ENCODE measurements around the gene MYH13. TPM values are rescaled to one million over a fixed set of nuclear protein-coding genes. Genes with fewer than 3 reads are reported as not detected.

The MYH13 gene
- total RNA-seq, 6 experiments from 2014 or later, result not detected

DNA sequence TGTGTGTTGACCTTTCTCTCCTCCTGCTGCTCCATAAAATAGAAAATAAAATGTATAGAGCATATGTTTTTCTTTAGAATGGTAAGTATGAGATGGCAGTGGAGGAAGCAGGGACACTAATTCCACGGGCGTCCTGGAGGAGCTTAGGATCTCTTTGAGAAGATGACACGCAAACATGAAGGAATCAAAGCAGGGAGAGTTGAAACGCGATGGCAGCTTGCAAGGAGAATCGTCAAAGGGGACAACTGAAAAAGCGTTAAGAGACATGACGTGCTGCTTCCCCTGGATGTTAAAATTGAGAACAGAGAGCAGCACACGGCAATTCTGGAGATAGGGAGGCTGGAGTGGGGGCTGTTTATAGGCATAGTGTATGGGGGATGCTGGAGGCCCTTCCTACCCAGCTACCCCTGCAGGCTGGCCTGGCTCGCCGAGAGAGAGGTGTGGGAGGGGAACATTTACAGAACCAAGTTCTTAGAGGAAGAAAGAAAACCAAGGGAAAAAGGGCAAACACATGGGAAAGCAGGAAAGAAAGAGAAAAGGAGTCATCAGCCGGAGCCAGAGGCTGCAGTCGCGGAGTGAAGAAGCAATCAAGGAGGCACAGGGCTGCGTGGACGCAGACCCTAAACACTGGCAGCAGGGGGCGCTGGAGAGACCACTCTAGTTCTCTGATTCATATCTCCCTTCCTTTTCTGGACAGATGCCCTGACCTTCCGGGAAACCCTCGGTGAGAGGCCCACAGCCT, 55.8 kb downstream of the MYH13 start:
- peak; percentile 65 for DNase-seq
- Mint-ChIP-seq H3K36me3 (ENCODE audit: low read depth) (no peaks in the 10 kb centered on the region), H3K4me3 (no peak overlapping the region), H3K9me3 (no peaks in the 10 kb centered on the region), H3K27ac (no peak overlapping the region), H3K27me3 (ENCODE audit: insufficient read depth) (peaks cover 10% of the 10 kb centered on the region; the same call in 1 of the 2 replicates), H3K4me1 (ENCODE audit: low read depth) (peaks cover 7% of the 10 kb centered on the region; the same call in 1 of the 2 replicates)
- TF ChIP-seq CTCF (IDR thresholded peaks at IDR 0.05), result peak; percentile 81

GRCh38 chr17:10314329-10314728, 58.5 kb downstream of the MYH13 start:
- Mint-ChIP-seq H3K27me3 (ENCODE audit: insufficient read depth) (peaks cover 14% of the 10 kb centered on the region), H3K9me3 (no peaks in the 10 kb centered on the region), H3K4me1 (ENCODE audit: low read depth) (peaks cover 7% of the 10 kb centered on the region; the same call in 1 of the 2 replicates), H3K4me3 (no peak overlapping the region), H3K36me3 (ENCODE audit: low read depth) (no peaks in the 10 kb centered on the region), H3K27ac (no peak overlapping the region)
- TF ChIP-seq CTCF (IDR thresholded peaks at IDR 0.05), result no peak
- no peak for DNase-seq

DNA sequence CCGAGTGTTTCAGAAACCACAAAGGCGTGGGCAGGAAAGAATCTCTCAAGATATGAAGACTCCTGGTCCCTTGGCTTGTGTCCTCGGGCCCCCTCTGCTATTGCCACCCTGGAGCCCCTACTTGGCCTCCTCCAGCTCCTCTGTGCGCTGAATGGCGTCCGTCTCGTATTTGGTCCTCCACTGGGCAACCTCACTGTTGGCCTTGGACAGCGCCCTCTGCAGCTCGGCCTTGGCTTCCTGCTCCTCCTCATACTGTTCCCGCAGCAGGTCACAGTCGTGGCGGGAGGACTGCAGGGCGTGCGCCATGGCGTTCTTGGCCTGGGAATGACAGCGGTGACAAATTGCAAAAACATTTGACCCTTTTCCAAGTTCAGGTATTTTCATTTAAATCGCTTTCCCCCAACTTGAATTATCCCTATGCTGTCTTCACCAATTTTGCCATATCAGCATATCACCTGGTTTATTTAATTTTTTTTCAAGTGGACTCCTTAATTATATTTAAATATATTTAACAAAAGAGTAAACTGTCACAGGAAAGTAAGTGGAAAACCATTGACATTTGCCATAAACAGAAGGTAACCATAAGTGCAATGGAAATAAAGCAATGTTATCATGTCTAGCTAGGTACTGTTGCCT, 59.7 kb downstream of the MYH13 start:
- TF ChIP-seq CTCF (IDR thresholded peaks at IDR 0.05), result peak; percentile 24; the same call in 1 of the 2 replicates
- DNase-seq, result no peak
- no peaks in the 10 kb centered on the region for H3K36me3 Mint-ChIP-seq (ENCODE audit: low read depth)
- no peak overlapping the region for H3K27ac Mint-ChIP-seq
- peaks cover 13% of the 10 kb centered on the region for H3K27me3 Mint-ChIP-seq (ENCODE audit: insufficient read depth)
- H3K9me3 Mint-ChIP-seq, result no peaks in the 10 kb centered on the region
- no peak overlapping the region for H3K4me3 Mint-ChIP-seq
- peaks cover 7% of the 10 kb centered on the region; the same call in 1 of the 2 replicates for H3K4me1 Mint-ChIP-seq (ENCODE audit: low read depth)

GRCh38 chr17:10311131-10311530, 61.7 kb downstream of the MYH13 start:
- Mint-ChIP-seq H3K27ac (no peak overlapping the region), H3K27me3 (ENCODE audit: insufficient read depth) (peaks cover 9% of the 10 kb centered on the region), H3K9me3 (no peaks in the 10 kb centered on the region), H3K36me3 (ENCODE audit: low read depth) (no peaks in the 10 kb centered on the region), H3K4me1 (ENCODE audit: low read depth) (no peaks in the 10 kb centered on the region), H3K4me3 (no peak overlapping the region)
- no peak for TF ChIP-seq CTCF (IDR thresholded peaks at IDR 0.05)
- DNase-seq, result no peak

DNA sequence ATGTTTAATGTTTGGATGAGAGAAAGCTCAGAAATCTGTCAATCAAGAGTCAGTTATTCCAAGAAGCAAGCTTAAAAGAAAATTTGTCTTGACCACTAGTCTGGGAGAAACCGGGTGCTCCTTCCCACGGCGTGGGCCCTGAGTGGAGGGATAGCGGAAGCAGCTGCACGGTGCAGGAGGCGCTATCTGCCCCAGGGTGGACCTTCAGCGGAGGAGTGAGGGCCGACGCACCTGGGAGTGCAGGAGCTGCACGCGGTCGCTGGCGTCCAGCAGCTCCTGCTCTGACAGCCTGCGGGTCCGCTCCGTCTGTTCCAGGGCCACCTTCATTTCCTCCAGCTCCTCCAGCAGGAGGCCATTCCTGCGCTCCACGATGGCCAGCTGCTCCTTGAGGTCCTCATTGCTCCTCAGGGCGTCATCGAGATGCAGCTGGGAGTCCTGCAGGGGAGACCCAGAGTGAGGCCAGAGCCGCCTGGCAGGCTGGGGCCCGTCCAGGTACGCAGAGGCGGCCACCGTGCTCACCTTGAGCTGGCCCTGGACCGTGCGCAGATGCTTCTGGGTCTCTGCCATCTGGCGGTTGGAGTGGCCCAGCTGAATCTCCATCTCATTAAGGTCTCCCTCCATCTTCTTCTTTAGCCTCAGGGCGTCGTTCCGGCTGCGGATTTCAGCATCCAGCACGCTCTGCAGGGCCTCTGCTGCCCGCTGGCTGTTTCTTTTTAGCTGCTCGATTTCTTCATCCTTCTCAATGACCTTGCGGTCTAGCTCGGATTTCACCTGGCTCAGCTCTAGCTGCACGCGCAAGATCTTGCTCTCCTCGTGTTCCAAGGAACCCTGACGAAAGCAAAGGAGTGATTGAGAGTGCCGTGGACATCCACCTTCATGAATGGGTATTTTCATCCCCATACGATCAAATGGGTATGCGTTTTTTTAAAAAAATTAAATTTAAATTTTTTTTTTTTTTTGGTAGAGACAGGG, 63.5 kb downstream of the MYH13 start:
- H3K27me3 Mint-ChIP-seq (ENCODE audit: insufficient read depth), result peaks cover 8% of the 10 kb centered on the region
- H3K9me3 Mint-ChIP-seq, result no peaks in the 10 kb centered on the region
- no peaks in the 10 kb centered on the region for H3K4me1 Mint-ChIP-seq (ENCODE audit: low read depth)
- no peaks in the 10 kb centered on the region for H3K36me3 Mint-ChIP-seq (ENCODE audit: low read depth)
- DNase-seq, result no peak
- no peak for TF ChIP-seq CTCF (IDR thresholded peaks at IDR 0.05)
- no peak overlapping the region for H3K4me3 Mint-ChIP-seq
- no peak overlapping the region for H3K27ac Mint-ChIP-seq
